MM.1S (cell line): ENCODE results near the gene UBE2E1.

Experiments used
- DNase-seq: peaks from one replicate; pipeline ENCODE4 v3.0.0-alpha.2; 2015
- H2AFZ ChIP-seq: fragments of 300-600 bp; sonication (generic); 2 replicates; pipeline ENCODE4 v1.6.0; 2016; ENCODE audit warnings: antibody characterized with exemption, low read length
- H3F3A ChIP-seq: fragments of 300-600 bp; sonication (generic); 2 replicates; pipeline ENCODE4 v1.6.1; 2016; ENCODE audit warnings: mild to moderate bottlenecking, antibody characterized with exemption, low read length, moderate library complexity, mixed read lengths; ENCODE audit not compliant: insufficient read depth
- H3K27ac ChIP-seq: fragments of 300-600 bp; sonication (generic); 2 replicates; pipeline ENCODE4 v1.5.1; 2016; ENCODE audit warnings: mild to moderate bottlenecking, low read length
- H3K27me3 ChIP-seq: fragments of 300-600 bp; sonication (generic); replicated peaks from 2 replicates; pipeline ENCODE4 v1.6.0; 2016; ENCODE audit warnings: low read length; ENCODE audit not compliant: insufficient read depth
- H3K36me3 ChIP-seq: fragments of 300-600 bp; sonication (generic); replicated peaks from 2 replicates; pipeline ENCODE4 v1.6.1; 2016; ENCODE audit warnings: mild to moderate bottlenecking, low read length, mixed read lengths; ENCODE audit not compliant: insufficient read depth
- H3K4me1 ChIP-seq: fragments of 300-600 bp; sonication (generic); 2 replicates; pipeline ENCODE4 v1.6.1; 2016; ENCODE audit warnings: low read length, mixed read lengths
- H3K4me2 ChIP-seq: fragments of 300-600 bp; sonication (generic); 2 replicates; pipeline ENCODE4 v1.6.0; 2016; ENCODE audit warnings: low read depth, low read length
- H3K4me3 ChIP-seq: fragments of 300-600 bp; sonication (generic); 2 replicates; pipeline ENCODE4 v1.5.1; 2016; ENCODE audit warnings: low read length, mixed read lengths
- H3K79me2 ChIP-seq: fragments of 300-600 bp; sonication (generic); 2 replicates; pipeline ENCODE4 v1.6.1; 2016; ENCODE audit warnings: mixed run types, low read length, mixed read lengths
- H3K9ac ChIP-seq: fragments of 300-600 bp; sonication (generic); 2 replicates; pipeline ENCODE4 v1.6.1; 2016; ENCODE audit warnings: low read length, mixed read lengths
- H3K9me2 ChIP-seq: fragments of 300-600 bp; sonication (generic); replicated peaks from 2 replicates; pipeline ENCODE4 v1.6.1; 2016; ENCODE audit warnings: mild to moderate bottlenecking, low read length, mixed read lengths; ENCODE audit not compliant: insufficient read depth
- H3K9me3 ChIP-seq: fragments of 300-600 bp; sonication (generic); replicated peaks from 2 replicates; pipeline ENCODE4 v1.6.1; 2016; ENCODE audit warnings: mild to moderate bottlenecking, low read length, mixed read lengths; ENCODE audit not compliant: insufficient read depth
- H4K20me1 ChIP-seq: fragments of 300-600 bp; sonication (generic); 2 replicates; pipeline ENCODE4 v1.6.1; 2016; ENCODE audit warnings: mild to moderate bottlenecking, low read length, moderate library complexity, mixed read lengths; ENCODE audit not compliant: insufficient read depth
- EZH2 ChIP-seq: fragments of 300-600 bp; sonication (generic); optimal IDR thresholded peaks from 2 replicates; pipeline ENCODE3; 2017; ENCODE audit warnings: low read depth, mild to moderate bottlenecking, antibody characterized with exemption, low read length, mixed read lengths
- EZH2phosphoT487 ChIP-seq: fragments of 300-600 bp; sonication (generic); IDR thresholded peaks from 2 replicates; pipeline ENCODE4 v1.6.1; 2018; ENCODE audit warnings: antibody characterized with exemption, low read length
- TF ChIP-seq, protein P1 (sequence below): fragments of 300-600 bp; sonication (generic); IDR thresholded peaks from 2 replicates; pipeline ENCODE4 v1.5.1; 2016; ENCODE audit warnings: antibody characterized with exemption, low read length, mixed read lengths

Gene UBE2E1

GRCh38 chr3:23831517-23832394, 26.0 kb downstream of the UBE2E1 start:
- Histone ChIP-seq H3K4me1 (peaks cover 31% of the 10 kb centered on the region), H3K9me2 (no peaks in the 10 kb centered on the region), H3K27me3 (no peaks in the 10 kb centered on the region), H3K36me3 (peaks cover 2% of the 10 kb centered on the region; the same call in 1 of the 2 replicates), H3K9me3 (no peaks in the 10 kb centered on the region), H3K4me2 (no peak overlapping the region), H3F3A (peaks cover 9% of the 10 kb centered on the region; the same call in 1 of the 2 replicates), H2AFZ (no peak overlapping the region), H3K27ac (no peak overlapping the region), H3K79me2 (peaks cover 100% of the 10 kb centered on the region), H3K4me3 (no peak overlapping the region), H4K20me1 (peaks cover 79% of the 10 kb centered on the region), H3K9ac (no peak overlapping the region)
- TF ChIP-seq, protein P1, sequence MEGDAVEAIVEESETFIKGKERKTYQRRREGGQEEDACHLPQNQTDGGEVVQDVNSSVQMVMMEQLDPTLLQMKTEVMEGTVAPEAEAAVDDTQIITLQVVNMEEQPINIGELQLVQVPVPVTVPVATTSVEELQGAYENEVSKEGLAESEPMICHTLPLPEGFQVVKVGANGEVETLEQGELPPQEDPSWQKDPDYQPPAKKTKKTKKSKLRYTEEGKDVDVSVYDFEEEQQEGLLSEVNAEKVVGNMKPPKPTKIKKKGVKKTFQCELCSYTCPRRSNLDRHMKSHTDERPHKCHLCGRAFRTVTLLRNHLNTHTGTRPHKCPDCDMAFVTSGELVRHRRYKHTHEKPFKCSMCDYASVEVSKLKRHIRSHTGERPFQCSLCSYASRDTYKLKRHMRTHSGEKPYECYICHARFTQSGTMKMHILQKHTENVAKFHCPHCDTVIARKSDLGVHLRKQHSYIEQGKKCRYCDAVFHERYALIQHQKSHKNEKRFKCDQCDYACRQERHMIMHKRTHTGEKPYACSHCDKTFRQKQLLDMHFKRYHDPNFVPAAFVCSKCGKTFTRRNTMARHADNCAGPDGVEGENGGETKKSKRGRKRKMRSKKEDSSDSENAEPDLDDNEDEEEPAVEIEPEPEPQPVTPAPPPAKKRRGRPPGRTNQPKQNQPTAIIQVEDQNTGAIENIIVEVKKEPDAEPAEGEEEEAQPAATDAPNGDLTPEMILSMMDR, result no peak
- TF ChIP-seq EZH2phosphoT487 (no peak), EZH2 (no peak)
- DNase-seq, result no peak

DNA sequence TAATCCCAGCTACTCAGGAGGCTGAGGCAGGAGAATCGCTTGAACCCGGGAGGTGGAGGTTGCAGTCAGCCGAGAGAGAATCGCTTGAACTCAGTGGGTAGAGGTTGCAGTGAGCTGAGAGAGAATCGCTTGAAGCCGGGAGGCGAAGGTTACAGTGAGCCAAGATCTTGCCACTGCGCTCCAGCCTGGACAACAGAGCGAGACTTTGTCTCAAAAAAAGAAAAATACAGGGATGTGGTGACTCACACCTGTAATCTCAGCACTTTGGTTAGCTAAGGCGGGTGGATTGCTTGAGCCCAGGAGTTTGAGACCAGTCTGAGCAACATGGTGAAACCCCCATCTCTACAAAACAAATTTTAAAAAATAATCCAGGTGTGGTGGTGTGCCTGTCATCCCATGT, 26.8 kb downstream of the UBE2E1 start:
- H4K20me1 ChIP-seq, result peaks cover 79% of the 10 kb centered on the region
- no peaks in the 10 kb centered on the region for H3K9me2 ChIP-seq
- H2AFZ ChIP-seq, result no peak overlapping the region
- peaks cover 100% of the 10 kb centered on the region for H3K79me2 ChIP-seq
- peaks cover 9% of the 10 kb centered on the region; the same call in 1 of the 2 replicates for H3F3A ChIP-seq
- H3K9me3 ChIP-seq, result no peaks in the 10 kb centered on the region
- no peaks in the 10 kb centered on the region for H3K27me3 ChIP-seq
- peaks cover 2% of the 10 kb centered on the region; the same call in 1 of the 2 replicates for H3K36me3 ChIP-seq
- H3K4me1 ChIP-seq, result peaks cover 38% of the 10 kb centered on the region
- H3K4me2 ChIP-seq, result no peak overlapping the region
- DNase-seq, result no peak
- H3K27ac ChIP-seq, result no peak overlapping the region
- no peak for TF ChIP-seq EZH2
- TF ChIP-seq EZH2phosphoT487, result no peak
- TF ChIP-seq, protein P1, result no peak
- no peak overlapping the region for H3K4me3 ChIP-seq
- H3K9ac ChIP-seq, result no peak overlapping the region

GRCh38 chr3:23834082-23834870, 28.5 kb downstream of the UBE2E1 start:
- TF ChIP-seq EZH2phosphoT487, result no peak
- no peak for TF ChIP-seq EZH2
- TF ChIP-seq, protein P1, result peak; percentile 26
- H3K79me2 ChIP-seq, result peaks cover 100% of the 10 kb centered on the region
- H3K36me3 ChIP-seq, result peaks cover 2% of the 10 kb centered on the region; the same call in 1 of the 2 replicates
- peaks cover 73% of the 10 kb centered on the region for H4K20me1 ChIP-seq
- DNase-seq, result no peak
- no peak overlapping the region for H3K4me3 ChIP-seq
- no peak overlapping the region for H3K9ac ChIP-seq
- no peak overlapping the region for H3K4me2 ChIP-seq
- H3K4me1 ChIP-seq, result peaks cover 30% of the 10 kb centered on the region
- H3K9me3 ChIP-seq, result no peaks in the 10 kb centered on the region
- peaks cover 8% of the 10 kb centered on the region; the same call in 1 of the 2 replicates for H3F3A ChIP-seq
- H3K9me2 ChIP-seq, result no peaks in the 10 kb centered on the region
- H3K27me3 ChIP-seq, result no peaks in the 10 kb centered on the region
- no peak overlapping the region for H2AFZ ChIP-seq
- no peak overlapping the region for H3K27ac ChIP-seq
